GM19035 (cell line): Measurements from ENCODE around the gene AK2.
"Not testable (repeated sequence)": the region's sequence is repeated elsewhere in the genome, so short reads cannot be mapped to it uniquely, and the experiment has no call there.

Experiments used
- ATAC-seq: cut with Tn5 transposase; IDR thresholded peaks from one replicate; pipeline ENCODE4 v1.9.1; 2021; ENCODE audit not compliant: unreplicated experiment

The AK2 gene

GRCh38 chr1:33024430-33025179 lies 12.1 kb downstream of the AK2 start:
- ATAC-seq: not testable (repeated sequence)

GRCh38 chr1:33022650-33023200 lies 14.0 kb downstream of the AK2 start:
- ATAC-seq: no peak

- no peak for ATAC-seq
Observed at GRCh38 chr1:33021567-33022431, 14.9 kb downstream of the AK2 start.

GRCh38 chr1:33018112-33018511 lies 18.6 kb downstream of the AK2 start:
- ATAC-seq: no peak

- ATAC-seq: no peak
Observed at GRCh38 chr1:33017175-33017574, 19.5 kb downstream of the AK2 start.

- ATAC-seq: no peak
Observed at GRCh38 chr1:33015216-33015615, 21.5 kb downstream of the AK2 start.

GRCh38 chr1:33014464-33015163 lies 22.1 kb downstream of the AK2 start:
- no peak for ATAC-seq

GRCh38 chr1:33013791-33014190 lies 22.9 kb downstream of the AK2 start:
- no peak for ATAC-seq

- no peak for ATAC-seq
Observed at GRCh38 chr1:33012165-33012564, 24.5 kb downstream of the AK2 start.

- no peak for ATAC-seq
Observed at GRCh38 chr1:33010932-33011731, 25.6 kb downstream of the AK2 start.

GRCh38 chr1:33009561-33009960 lies 27.1 kb downstream of the AK2 start:
- no peak for ATAC-seq

GRCh38 chr1:33008051-33008914 lies 28.4 kb downstream of the AK2 start:
- ATAC-seq: no peak

- ATAC-seq: no peak
Observed at GRCh38 chr1:33007190-33008050, 29.3 kb downstream of the AK2 start.

- no peak for ATAC-seq
Observed at GRCh38 chr1:33005838-33006421, 30.8 kb downstream of the AK2 start.

GRCh38 chr1:33005117-33005837 lies 31.4 kb downstream of the AK2 start:
- no peak for ATAC-seq

GRCh38 chr1:33004613-33005012 lies 32.1 kb downstream of the AK2 start:
- ATAC-seq: no peak

- ATAC-seq: no peak
Observed at GRCh38 chr1:33003657-33004056, 33.0 kb downstream of the AK2 start.

- no peak for ATAC-seq
Observed at GRCh38 chr1:33002006-33002405, 34.7 kb downstream of the AK2 start.
